ENCODE measurements around the gene ZBTB46.

The ZBTB46 gene

GRCh38 chr20:63850689-63851547, 19.9 kb upstream of the ZBTB46 start:
- H3K4me3 ChIP-seq (replicated peaks; ENCODE audit: low read depth, low read length), result no peak overlapping the region
- no peak for TF ChIP-seq CTCF (IDR thresholded peaks at IDR 0.05; ENCODE audit: low read depth, low read length, missing control alignments)
- DNase-seq (ENCODE audit: extremely low read depth, low read depth), result no peak

- H3K4me3 ChIP-seq (replicated peaks; ENCODE audit: low read depth, low read length), result no peak overlapping the region
- no peak for TF ChIP-seq CTCF (IDR thresholded peaks at IDR 0.05; ENCODE audit: low read depth, low read length, missing control alignments)
- DNase-seq (ENCODE audit: extremely low read depth, low read depth), result no peak
These were observed 17.2 kb upstream of the ZBTB46 start for GRCh38 chr20:63848003-63848911.

GRCh38 chr20:63847237-63848002, 16.4 kb upstream of the ZBTB46 start:
- H3K4me3 ChIP-seq (replicated peaks; ENCODE audit: low read depth, low read length), result no peak overlapping the region
- DNase-seq (ENCODE audit: extremely low read depth, low read depth), result no peak
- TF ChIP-seq CTCF (IDR thresholded peaks at IDR 0.05; ENCODE audit: low read depth, low read length, missing control alignments), result no peak

GRCh38 chr20:63846888-63847236, 15.8 kb upstream of the ZBTB46 start:
- no peak for TF ChIP-seq CTCF (IDR thresholded peaks at IDR 0.05; ENCODE audit: low read depth, low read length, missing control alignments)
- no peak overlapping the region for H3K4me3 ChIP-seq (replicated peaks; ENCODE audit: low read depth, low read length)
- no peak for DNase-seq (ENCODE audit: extremely low read depth, low read depth)

- no peak for DNase-seq (ENCODE audit: extremely low read depth, low read depth)
- peak overlapping the region; percentile 9; the same call in 1 of the 2 replicates for H3K4me3 ChIP-seq (replicated peaks; ENCODE audit: low read depth, low read length)
- TF ChIP-seq CTCF (IDR thresholded peaks at IDR 0.05; ENCODE audit: low read depth, low read length, missing control alignments), result no peak
These were observed 15.2 kb upstream of the ZBTB46 start for GRCh38 chr20:63846128-63846771.

GRCh38 chr20:63844511-63844991, 13.5 kb upstream of the ZBTB46 start:
- TF ChIP-seq CTCF (IDR thresholded peaks at IDR 0.05; ENCODE audit: low read depth, low read length, missing control alignments), result no peak
- DNase-seq (ENCODE audit: extremely low read depth, low read depth), result no peak
- H3K4me3 ChIP-seq (replicated peaks; ENCODE audit: low read depth, low read length), result no peak overlapping the region

All from HFF-Myc (cell line).